H4 (cell line): ENCODE results near the gene FASTK. TPM values are rescaled to one million over a fixed set of nuclear protein-coding genes. Genes with fewer than 3 reads are reported as not detected.
A peak's percentile ranks its signal among the peaks of the same experiment; 100 is the strongest.

Source experiments
- DNase-seq: peaks from one replicate; pipeline ENCODE4 v3.0.0-alpha.2; 2015; ENCODE audit warnings: low spot score
- total RNA-seq: library from RNA; depleted of rRNA; stranded (reverse); fragments of >200 nt; shearing (Covaris generic); gene quantifications from 2 replicates; pipeline ENCODE4 v1.2.3, GENCODE V29; 2014

Gene FASTK
- total RNA-seq, 1 experiment from 2014 or later: 70.0 TPM

DNA sequence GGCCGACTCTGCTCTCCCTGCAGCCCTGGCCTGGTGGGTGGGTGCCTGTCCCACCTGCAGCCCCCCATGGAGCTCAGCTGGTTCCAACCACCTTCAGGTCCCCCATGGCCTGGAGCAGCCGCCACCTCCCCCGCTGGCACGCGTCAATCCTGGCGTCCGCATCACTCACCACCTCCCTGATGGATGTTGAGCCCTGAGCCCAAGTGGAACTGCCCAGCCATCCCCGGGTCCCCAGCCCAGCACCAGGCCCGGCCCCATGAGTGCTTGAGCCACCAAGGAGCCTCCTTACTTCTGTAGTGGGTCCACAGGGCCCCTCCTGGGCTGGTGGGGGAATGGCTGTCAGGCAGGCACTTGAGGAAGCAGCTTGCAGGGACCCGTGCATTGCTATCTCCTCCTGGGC, 20.3 kb upstream of the FASTK start:
- DNase-seq: no peak

GRCh38 chr7:151099486-151100211, 19.0 kb upstream of the FASTK start:
- DNase-seq: no peak

DNA sequence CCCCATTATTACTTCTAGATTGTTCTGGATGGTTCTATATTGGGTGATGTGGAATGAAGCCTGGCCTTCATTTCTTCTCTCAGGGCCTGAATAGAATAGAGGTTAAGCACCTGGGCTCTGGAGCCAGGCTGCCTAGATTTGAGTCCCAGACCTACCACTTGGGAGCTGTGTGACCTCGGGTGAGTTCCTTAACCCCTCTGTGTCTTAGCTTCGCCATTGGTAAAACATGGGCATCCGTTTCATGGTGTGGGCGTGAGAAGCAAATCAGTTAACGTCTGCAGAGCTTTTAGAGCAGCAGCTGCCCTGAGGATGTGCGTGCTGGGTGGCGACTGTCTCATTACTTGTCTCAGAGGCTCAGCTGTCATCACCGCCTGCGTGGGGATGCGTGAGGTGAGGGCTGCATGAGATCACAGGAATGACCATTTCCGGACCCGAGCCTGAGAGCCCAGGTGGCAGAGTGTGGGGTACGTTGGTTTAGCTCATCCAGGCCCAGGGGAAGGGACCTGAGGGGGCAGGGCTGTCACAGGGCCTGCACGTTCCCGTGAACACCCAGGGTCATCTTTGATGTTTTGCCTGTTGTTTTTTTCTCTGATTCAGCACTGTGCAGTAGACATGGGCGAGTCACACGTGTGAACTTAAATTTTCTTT, 15.3 kb upstream of the FASTK start:
- DNase-seq: no peak

- no peak for DNase-seq
These were observed 14.7 kb upstream of the FASTK start for GRCh38 chr7:151095123-151095797.

DNA sequence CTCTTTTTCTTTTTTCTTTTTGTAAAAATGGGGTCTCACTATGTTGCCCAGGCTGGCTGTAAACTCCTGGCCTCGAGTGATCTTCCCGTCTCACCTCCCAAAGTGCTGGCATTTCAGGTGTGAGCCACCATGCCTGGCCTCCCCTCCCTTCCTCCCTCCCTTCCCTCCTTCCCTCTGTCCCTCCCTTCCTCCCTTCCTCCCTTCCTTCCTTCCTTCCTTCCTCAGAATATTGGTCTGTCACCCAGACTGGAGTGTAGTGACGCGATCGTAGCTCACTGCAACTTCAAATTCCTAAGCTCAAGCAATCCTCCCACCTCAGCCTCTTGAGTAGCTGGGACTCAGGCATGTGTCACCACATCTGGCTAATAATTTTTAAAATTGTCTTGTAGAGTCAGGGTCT, 14.1 kb upstream of the FASTK start:
- DNase-seq: no peak

- no peak for DNase-seq
These were observed 13.1 kb upstream of the FASTK start for GRCh38 chr7:151093748-151094147.

DNA sequence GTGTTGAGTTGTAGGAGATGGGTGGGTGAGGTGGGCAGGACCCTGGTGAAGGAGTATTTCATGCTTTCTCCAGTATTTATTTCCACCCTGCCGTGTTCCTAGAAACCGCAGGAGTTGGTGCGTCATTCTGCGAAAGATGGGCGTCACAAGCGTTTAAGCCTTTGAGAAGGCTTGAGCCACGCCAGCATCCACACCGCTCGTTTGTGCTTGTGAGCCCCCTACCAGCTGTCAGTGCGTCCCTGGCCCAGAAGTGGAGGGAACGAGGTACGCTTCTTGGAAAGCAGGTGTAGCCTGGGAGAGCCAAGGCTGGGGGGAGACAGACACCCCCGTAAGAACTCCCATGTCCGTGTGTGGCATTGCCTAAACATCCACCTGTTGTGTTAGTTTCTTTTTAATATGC, 11.4 kb upstream of the FASTK start:
- no peak for DNase-seq

GRCh38 chr7:151091431-151091830, 10.8 kb upstream of the FASTK start:
- no peak for DNase-seq

- no peak for DNase-seq
These were observed 10.4 kb upstream of the FASTK start for GRCh38 chr7:151091003-151091402.

GRCh38 chr7:151089893-151090730, 9.5 kb upstream of the FASTK start:
- DNase-seq: no peak

DNA sequence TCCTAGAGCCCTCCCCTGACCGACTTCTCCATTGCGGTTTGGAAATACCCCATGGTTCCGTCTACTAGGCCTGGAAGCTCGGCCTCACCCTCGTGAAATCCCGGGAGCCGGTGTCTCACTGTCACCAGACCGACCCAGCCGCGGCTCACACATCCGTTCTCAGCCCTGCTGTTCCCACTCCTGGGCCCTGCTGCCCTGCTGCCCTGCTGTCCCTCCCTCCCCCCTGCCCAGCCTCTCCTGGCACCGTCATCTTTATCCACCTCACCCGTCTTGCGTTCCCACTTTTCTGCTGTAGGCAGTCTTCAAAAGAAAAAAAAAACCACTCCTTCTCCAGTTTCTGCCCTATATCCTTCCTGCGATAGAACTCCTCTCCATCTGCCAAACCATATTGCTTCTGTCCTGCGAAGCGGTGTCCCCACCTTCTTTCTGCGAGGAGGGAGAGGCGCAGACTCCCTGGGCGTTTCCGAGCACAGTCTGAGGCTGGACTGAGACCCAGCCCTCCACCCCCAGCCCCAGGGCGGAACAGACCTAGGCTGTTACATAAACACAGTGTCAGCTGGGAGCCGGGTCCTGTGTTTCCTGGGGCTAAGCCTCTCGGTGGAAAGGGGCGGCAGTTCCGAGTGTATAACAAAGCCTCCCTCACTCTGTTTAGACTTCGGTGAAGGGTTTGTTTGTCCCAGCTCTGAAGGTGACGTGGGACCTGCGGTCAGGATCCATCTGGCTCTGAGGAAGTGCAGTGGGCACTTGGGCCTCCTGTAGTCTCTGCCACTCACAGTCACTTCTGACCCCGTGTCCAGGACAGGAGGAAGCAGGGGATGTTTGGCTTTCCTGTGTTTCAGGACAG, 8.5 kb upstream of the FASTK start:
- peak; percentile 99 for DNase-seq

GRCh38 chr7:151088019-151088855, 7.6 kb upstream of the FASTK start:
- DNase-seq: no peak

DNA sequence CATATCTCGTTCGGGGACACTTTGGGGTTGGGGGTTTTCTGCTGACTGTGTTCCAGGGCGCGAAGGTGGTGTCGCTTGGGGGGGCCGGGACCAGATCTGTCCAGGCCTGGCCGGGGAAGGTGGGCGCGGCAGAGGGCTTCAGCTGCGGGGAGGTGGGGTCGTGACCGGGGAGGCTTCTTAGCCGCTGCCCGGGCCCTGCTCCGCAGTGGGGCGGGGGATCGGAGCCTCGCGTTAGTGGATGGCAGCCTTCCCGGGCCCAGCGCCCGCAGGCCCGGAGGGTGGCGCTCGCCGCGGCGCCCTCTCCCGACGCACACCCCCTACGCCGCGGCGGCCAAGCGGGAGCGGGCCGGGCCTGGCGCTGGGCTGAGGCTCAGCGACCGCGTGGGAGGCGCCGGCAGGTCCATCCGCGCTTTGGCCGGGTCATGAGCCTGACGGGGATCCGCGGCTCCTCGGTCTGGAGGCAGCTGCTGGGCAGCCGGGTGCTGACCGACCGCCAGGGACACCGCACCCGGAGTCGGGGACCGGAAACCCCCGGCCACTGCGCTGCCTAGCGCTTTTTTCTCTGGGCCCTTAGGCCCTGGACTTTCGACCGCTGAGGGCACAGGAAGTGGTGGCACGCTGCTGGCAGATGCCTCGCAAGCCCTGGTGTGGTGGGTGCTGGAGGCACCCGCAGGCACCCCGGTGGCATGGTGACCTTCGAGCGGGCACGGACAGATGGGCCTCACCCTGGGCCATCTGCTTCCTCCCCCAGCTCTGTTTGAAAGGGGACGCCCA, 6.8 kb upstream of the FASTK start:
- DNase-seq: no peak

- no peak for DNase-seq
These were observed 6.2 kb upstream of the FASTK start for GRCh38 chr7:151086802-151087244.

DNA sequence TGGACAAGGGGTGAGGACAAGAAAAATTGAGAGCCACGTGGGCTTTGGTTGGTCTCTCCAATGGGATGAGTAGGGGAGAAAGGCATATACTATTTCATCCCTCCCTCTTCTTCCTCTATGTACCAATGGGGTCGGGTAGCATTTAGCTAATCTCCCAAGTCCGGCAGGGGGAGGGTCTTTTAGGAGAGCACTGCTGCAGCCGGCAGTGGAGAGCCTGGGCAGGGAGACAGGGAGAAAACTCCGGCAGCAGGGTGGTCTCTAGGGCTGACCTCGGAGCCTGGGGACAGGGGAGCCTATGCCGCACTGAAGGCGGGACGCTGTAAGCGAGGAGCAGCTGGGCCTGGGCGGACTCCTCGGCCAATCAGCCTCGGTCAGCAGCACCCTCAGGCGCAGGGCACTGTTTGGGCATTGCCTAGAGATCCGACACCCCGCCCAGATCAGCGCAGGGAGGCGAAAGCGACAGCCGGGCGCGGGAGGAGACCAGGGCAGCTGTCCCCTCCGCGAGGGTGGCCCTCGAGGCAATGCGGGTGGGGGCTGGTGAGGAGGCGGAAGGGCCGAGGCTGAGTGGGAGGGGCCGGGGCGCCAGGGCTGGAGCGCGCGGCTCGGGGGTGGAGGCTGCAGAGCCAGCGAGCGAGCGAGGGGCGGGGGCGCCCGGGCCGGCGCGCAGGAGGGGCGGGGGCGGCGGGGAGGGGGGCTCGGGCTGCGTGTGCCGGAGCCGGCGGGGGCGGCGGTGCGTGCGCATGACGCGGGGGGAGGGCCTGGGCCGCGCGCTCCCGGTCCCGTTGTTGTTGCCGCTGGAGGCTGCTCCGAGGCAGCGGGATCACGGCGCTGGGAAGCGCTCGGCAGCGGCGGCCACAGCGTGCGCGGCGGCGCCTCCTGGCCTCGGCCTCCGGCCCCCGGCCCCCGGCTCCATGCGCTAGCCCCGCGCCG, 5.3 kb upstream of the FASTK start, which contains the start of gene AGAP3:
TSS of gene AGAP3 (plus strand) at position 785 of the 930 bp plus-strand sequence. CDS start 267 bp downstream, outside the sequence.
- peak; percentile 89 for DNase-seq

GRCh38 chr7:151085329-151085690, 4.7 kb upstream of the FASTK start:
- no peak for DNase-seq

DNA sequence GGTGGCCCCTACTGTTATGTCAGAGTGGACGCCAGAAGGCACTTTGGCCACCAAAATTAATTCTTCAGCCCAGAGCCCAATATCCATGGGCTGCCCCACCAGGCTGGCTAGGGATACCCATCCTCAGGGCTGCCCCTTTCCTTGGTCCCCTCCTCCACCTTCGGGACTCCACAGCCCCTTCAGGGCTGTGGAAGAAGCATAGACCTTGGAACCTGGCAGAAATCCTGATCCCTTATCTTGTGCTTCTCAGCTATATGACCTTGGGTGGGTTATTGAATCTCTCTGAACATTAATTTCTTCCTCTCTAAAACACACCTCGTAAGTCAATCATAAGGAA, 3.2 kb upstream of the FASTK start:
- DNase-seq: no peak

GRCh38 chr7:151083071-151083823, 2.6 kb upstream of the FASTK start, which contains the start of gene TMUB1:
Gene TMUB1, minus strand, starts transcription at chr7:151083493. Its CDS starts 930 bp downstream, at chr7:151082563.
- DNase-seq: peak; percentile 53
